NCI-H2227 treated with DMSO at 0.1 percent for 48 hours (cell line): ENCODE measurements around the gene PLA2G12A.

Source experiments
- DNase-seq: peaks from one replicate; lab custom pipeline; 2025; lab: John Stamatoyannopoulos, UW

Gene PLA2G12A

GRCh38 chr4:109676886-109677285 lies 53.0 kb downstream of the PLA2G12A start:
- DNase-seq = no peak

- no peak for DNase-seq
These were observed 54.0 kb downstream of the PLA2G12A start for GRCh38 chr4:109675843-109676242.

- no peak for DNase-seq
These were observed 54.7 kb downstream of the PLA2G12A start for GRCh38 chr4:109675181-109675580.

- DNase-seq = no peak
These were observed 56.6 kb downstream of the PLA2G12A start for GRCh38 chr4:109673303-109673702.

- DNase-seq = no peak
These were observed 57.5 kb downstream of the PLA2G12A start for GRCh38 chr4:109672169-109672930.

- no peak for DNase-seq
These were observed 58.5 kb downstream of the PLA2G12A start for GRCh38 chr4:109671350-109671749.

GRCh38 chr4:109665783-109666485 lies 63.9 kb downstream of the PLA2G12A start:
- DNase-seq = no peak

GRCh38 chr4:109662771-109663170 lies 67.1 kb downstream of the PLA2G12A start:
- no peak for DNase-seq

GRCh38 chr4:109662116-109662515 lies 67.8 kb downstream of the PLA2G12A start:
- DNase-seq = no peak
